Prostate gland (tissue), 2 donors: ENCODE data around the gene FAM53A. TPM values are rescaled to one million over a fixed set of nuclear protein-coding genes. Genes with fewer than 3 reads are reported as not detected.

Source experiments
- DNase-seq: peaks from one replicate; pipeline ENCODE4 v3.0.0-alpha.2; 2019; ENCODE audit warnings: low spot score
- H3K27ac ChIP-seq, 2 donors: fragments of 200-600 bp; sonication (generic); 2 replicates each; pipeline ENCODE4 v1.5.1; 2017 to 2019
- H3K27me3 ChIP-seq: fragments of 200-600 bp; sonication (generic); replicated peaks from 2 replicates; pipeline ENCODE4 v1.5.1; 2019; ENCODE audit not compliant: insufficient read depth
- H3K36me3 ChIP-seq, 2 donors: fragments of 200-600 bp; sonication (generic); 1 replicate in 1 of 2; 2 replicates in 1 of 2; pipeline versions ENCODE4 v1.5.1 to v1.8.1; 2017 to 2019
- H3K4me1 ChIP-seq: fragments of 200-600 bp; sonication (generic); replicated peaks from 2 replicates; pipeline ENCODE4 v1.5.1; 2019
- H3K4me3 ChIP-seq, 2 donors: fragments of 200-600 bp; sonication (generic); 2 replicates each; pipeline ENCODE4 v1.5.1; 2017 to 2019
- H3K9me3 ChIP-seq: fragments of 200-600 bp; sonication (generic); 2 replicates; pipeline ENCODE4 v1.5.1; 2017
- POLR2A ChIP-seq: fragments of 450-650 bp; IDR thresholded peaks from one replicate; pipeline ENCODE4 v1.6.1; 2016; ENCODE audit warnings: antibody characterized with exemption, mild to moderate bottlenecking
- POLR2AphosphoS5 ChIP-seq: sonication (generic); formaldehyde crosslinking; IDR thresholded peaks from one replicate; pipeline ENCODE4 v1.6.1; 2017; ENCODE audit warnings: antibody characterized with exemption
- WGBS: methylation state at CpG from one replicate; pipeline ENCODE4 v1.1.5; 2018; 5-methylcytosine and 5-hydroxymethylcytosine counted together
- intact Hi-C: fragments of 100-400 bp; cut with DNase I; formaldehyde crosslinking; loops from one replicate; pipeline ENCODE4 v1.14.2; 2022
- total RNA-seq, 2 donors: library from RNA; depleted of rRNA; stranded (reverse); fragments of >200 nt; gene quantifications; one replicate each; pipeline ENCODE4 v1.1.0, GENCODE V29; 2016
- TF ChIP-seq, protein P1 (sequence below), 4 experiments: fragments of 200-600 bp in 2 of 4; fragments of 450-650 bp in 2 of 4; sonication (generic) in 2 of 4; IDR thresholded peaks; 1 replicate in 3 of 4; 2 replicates in 1 of 4; pipeline ENCODE4 v1.5.1; 2016 to 2019; ENCODE audit warnings: antibody characterized with exemption in 4 of 4, mild to moderate bottlenecking in 2 of 4, moderate library complexity in 2 of 4

The FAM53A gene
- total RNA-seq, 2 donors from 2014 or later: 2.3 to 16.8 TPM

DNA sequence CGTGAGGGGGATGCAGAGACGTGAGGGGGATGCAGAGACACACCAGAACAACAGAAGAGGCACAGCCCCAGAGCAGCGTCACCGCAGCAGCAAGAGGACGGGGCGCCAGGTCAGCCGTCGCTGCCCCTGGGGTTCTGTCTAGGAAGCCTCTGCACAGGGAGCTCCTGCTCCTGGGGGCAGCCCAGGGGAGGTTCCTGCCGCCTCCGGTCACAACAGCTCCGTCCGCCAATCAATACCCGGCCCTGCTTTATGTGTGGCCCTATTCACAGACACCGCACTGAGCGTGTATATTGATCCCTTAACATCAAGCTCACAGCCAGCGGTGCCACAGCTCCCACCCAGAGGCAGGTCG is 69.6 kb downstream of the FAM53A start:
- DNase-seq: no peak
- Histone ChIP-seq H3K9me3 (no peaks in the 10 kb centered on the region), H3K4me1 (no peaks in the 10 kb centered on the region), H3K36me3 (no peaks in the 10 kb centered on the region), H3K27ac (no peak overlapping the region), H3K4me3 (no peak overlapping the region), H3K27me3 (no peaks in the 10 kb centered on the region)
- intact Hi-C loops: no loop called here
- 90% methylated on average over 17 of the region's 17 CpGs for WGBS
- TF ChIP-seq POLR2AphosphoS5: no peak
- TF ChIP-seq, protein P1, sequence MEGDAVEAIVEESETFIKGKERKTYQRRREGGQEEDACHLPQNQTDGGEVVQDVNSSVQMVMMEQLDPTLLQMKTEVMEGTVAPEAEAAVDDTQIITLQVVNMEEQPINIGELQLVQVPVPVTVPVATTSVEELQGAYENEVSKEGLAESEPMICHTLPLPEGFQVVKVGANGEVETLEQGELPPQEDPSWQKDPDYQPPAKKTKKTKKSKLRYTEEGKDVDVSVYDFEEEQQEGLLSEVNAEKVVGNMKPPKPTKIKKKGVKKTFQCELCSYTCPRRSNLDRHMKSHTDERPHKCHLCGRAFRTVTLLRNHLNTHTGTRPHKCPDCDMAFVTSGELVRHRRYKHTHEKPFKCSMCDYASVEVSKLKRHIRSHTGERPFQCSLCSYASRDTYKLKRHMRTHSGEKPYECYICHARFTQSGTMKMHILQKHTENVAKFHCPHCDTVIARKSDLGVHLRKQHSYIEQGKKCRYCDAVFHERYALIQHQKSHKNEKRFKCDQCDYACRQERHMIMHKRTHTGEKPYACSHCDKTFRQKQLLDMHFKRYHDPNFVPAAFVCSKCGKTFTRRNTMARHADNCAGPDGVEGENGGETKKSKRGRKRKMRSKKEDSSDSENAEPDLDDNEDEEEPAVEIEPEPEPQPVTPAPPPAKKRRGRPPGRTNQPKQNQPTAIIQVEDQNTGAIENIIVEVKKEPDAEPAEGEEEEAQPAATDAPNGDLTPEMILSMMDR (IDR thresholded peaks at IDR 0.05): no peak
- TF ChIP-seq POLR2A: no peak

DNA sequence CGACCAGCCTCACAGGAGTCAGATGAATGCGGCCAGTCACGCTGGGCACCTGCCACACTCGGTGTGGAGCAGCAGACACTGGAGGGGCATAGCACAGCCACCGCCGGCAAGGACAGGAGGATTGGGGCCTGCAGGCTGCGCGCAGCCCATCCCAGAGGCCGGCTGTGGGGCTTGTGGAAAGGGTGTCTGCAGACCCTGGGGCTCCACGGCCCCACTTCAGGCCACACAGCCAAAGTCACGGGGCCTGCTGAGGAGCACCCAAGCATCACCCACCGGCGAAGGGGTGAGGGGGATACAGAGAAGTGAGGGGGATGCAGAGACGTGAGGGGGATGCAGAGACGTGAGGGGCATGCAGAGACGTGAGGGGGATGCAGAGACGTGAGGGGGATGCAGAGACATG is 70.1 kb downstream of the FAM53A start:
- no peak overlapping the region for H3K4me3 ChIP-seq
- no peaks in the 10 kb centered on the region for H3K9me3 ChIP-seq
- intact Hi-C loops: no loop called here
- DNase-seq: no peak
- TF ChIP-seq POLR2A: no peak
- TF ChIP-seq, protein P1 (IDR thresholded peaks at IDR 0.05): no peak
- TF ChIP-seq POLR2AphosphoS5: no peak
- H3K27ac ChIP-seq: no peak overlapping the region
- WGBS: 92% methylated on average over 17 of the region's 17 CpGs
- no peaks in the 10 kb centered on the region for H3K36me3 ChIP-seq
- H3K4me1 ChIP-seq: no peaks in the 10 kb centered on the region
- H3K27me3 ChIP-seq: no peaks in the 10 kb centered on the region

- no peaks in the 10 kb centered on the region for H3K9me3 ChIP-seq
- WGBS: 76% methylated on average over 9 of the region's 9 CpGs
- H3K36me3 ChIP-seq: no peaks in the 10 kb centered on the region
- TF ChIP-seq POLR2AphosphoS5 (no peak), POLR2A (no peak)
- TF ChIP-seq, protein P1 (IDR thresholded peaks at IDR 0.05): no peak
- no peak overlapping the region for H3K27ac ChIP-seq
- intact Hi-C loops: no loop called here
- no peaks in the 10 kb centered on the region for H3K4me1 ChIP-seq
- no peak overlapping the region for H3K4me3 ChIP-seq
- H3K27me3 ChIP-seq: no peaks in the 10 kb centered on the region
- DNase-seq: no peak
Measured at GRCh38 chr4:1613099-1613495, 71.0 kb downstream of the FAM53A start.

GRCh38 chr4:1612278-1613098 is 71.6 kb downstream of the FAM53A start:
- Histone ChIP-seq H3K4me3 (no peak overlapping the region), H3K9me3 (no peaks in the 10 kb centered on the region), H3K27me3 (no peaks in the 10 kb centered on the region), H3K27ac (no peak overlapping the region), H3K36me3 (no peaks in the 10 kb centered on the region), H3K4me1 (no peaks in the 10 kb centered on the region)
- 82% methylated on average over 29 of the region's 29 CpGs for WGBS
- TF ChIP-seq, protein P1 (IDR thresholded peaks at IDR 0.05): no peak
- TF ChIP-seq POLR2A (no peak), POLR2AphosphoS5 (no peak)
- intact Hi-C loops: no loop called here
- no peak for DNase-seq

GRCh38 chr4:1611501-1611870 is 72.6 kb downstream of the FAM53A start:
- 86% methylated on average over 6 of the region's 9 CpGs for WGBS
- Histone ChIP-seq H3K9me3 (no peaks in the 10 kb centered on the region), H3K27me3 (no peaks in the 10 kb centered on the region), H3K4me1 (no peaks in the 10 kb centered on the region), H3K36me3 (no peaks in the 10 kb centered on the region), H3K27ac (no peak overlapping the region), H3K4me3 (no peak overlapping the region)
- DNase-seq: no peak
- no peak for TF ChIP-seq POLR2A
- intact Hi-C loops: no loop called here
